Spleen (tissue), 7 donors: Measurements from ENCODE around the gene RHOBTB3.

ENCODE experiments used
- POLR2AphosphoS5 ChIP-seq, 3 donors: sonication (generic); formaldehyde crosslinking; IDR thresholded peaks; one replicate each; pipeline ENCODE4 v1.5.1; 2017; ENCODE audit warnings: antibody characterized with exemption in 3 of 3
- TF ChIP-seq, protein P1 (sequence below), 11 experiments: fragments of 200-600 bp in 7 of 11; fragments of 450-650 bp in 4 of 11; sonication (generic) in 4 of 11; IDR thresholded peaks in 8 of 11; conservative IDR thresholded peaks in 3 of 11; 1 replicate in 7 of 11; 2 replicates in 4 of 11; pipeline versions ENCODE4 v1.4.0 to v1.8.0; 2016 to 2021; ENCODE audit warnings: antibody characterized with exemption in 11 of 11, inconsistent platforms in 4 of 11, mild to moderate bottlenecking in 1 of 11
- donor health status: DM: no; HTN: no; CAD: no; lungs with moderate emphysema.
- donor health status: DM: no; HTN: no; CAD: no.
- donor health status: DM: no; HTN: no; CAD: no.

GRCh38 chr5:95743232-95743631 lies 12.1 kb downstream of the RHOBTB3 start:
- no peak for TF ChIP-seq POLR2AphosphoS5 (IDR thresholded peaks at IDR 0.05)
- TF ChIP-seq, protein P1, sequence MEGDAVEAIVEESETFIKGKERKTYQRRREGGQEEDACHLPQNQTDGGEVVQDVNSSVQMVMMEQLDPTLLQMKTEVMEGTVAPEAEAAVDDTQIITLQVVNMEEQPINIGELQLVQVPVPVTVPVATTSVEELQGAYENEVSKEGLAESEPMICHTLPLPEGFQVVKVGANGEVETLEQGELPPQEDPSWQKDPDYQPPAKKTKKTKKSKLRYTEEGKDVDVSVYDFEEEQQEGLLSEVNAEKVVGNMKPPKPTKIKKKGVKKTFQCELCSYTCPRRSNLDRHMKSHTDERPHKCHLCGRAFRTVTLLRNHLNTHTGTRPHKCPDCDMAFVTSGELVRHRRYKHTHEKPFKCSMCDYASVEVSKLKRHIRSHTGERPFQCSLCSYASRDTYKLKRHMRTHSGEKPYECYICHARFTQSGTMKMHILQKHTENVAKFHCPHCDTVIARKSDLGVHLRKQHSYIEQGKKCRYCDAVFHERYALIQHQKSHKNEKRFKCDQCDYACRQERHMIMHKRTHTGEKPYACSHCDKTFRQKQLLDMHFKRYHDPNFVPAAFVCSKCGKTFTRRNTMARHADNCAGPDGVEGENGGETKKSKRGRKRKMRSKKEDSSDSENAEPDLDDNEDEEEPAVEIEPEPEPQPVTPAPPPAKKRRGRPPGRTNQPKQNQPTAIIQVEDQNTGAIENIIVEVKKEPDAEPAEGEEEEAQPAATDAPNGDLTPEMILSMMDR (IDR thresholded peaks at IDR 0.05 in 8 of 11, conservative IDR thresholded peaks at IDR 0.05 in 3 of 11): no peak
